H1 (cell line): Measurements from ENCODE around the gene GTF2IRD1. TPM values are rescaled to one million over a fixed set of nuclear protein-coding genes. Genes with fewer than 3 reads are reported as not detected.

ENCODE experiments used
- CBX8 ChIP-seq: fragments of 300-800, 300-1000 bp; sonication (generic); IDR thresholded peaks from 2 replicates; pipeline ENCODE4 v1.7.1; 2016; ENCODE audit warnings: low read depth, low read length, borderline replicate concordance
- CHD1 ChIP-seq: IDR thresholded peaks from 2 replicates; pipeline ENCODE4 v1.6.1; 2012; ENCODE audit warnings: low read depth, low read length, improper control_type of control experiment
- CTBP2 ChIP-seq: IDR thresholded peaks from 2 replicates; pipeline ENCODE4 v1.7.0; 2011; ENCODE audit warnings: borderline replicate concordance, mild to moderate bottlenecking, moderate library complexity, mixed read lengths, low read length; ENCODE audit not compliant: insufficient read depth, insufficient read length
- JUN ChIP-seq: IDR thresholded peaks from 2 replicates; pipeline ENCODE4 v1.6.1; 2011; ENCODE audit warnings: low read depth, mild to moderate bottlenecking, improper control_type of control experiment, low read length
- JUND ChIP-seq: IDR thresholded peaks from 2 replicates; pipeline ENCODE4 v1.6.1; 2011; ENCODE audit warnings: mild to moderate bottlenecking, improper control_type of control experiment, low read length
- POLR2A ChIP-seq, 2 experiments: IDR thresholded peaks; 1 replicate in 1 of 2; 2 replicates in 1 of 2; pipeline ENCODE4 v1.6.1; 2011; ENCODE audit warnings: low read depth in 2 of 2, low read length in 2 of 2, mild to moderate bottlenecking in 2 of 2; ENCODE audit errors: control extremely low read depth in 1 of 2
- RXRA ChIP-seq: IDR thresholded peaks from 2 replicates; pipeline ENCODE4 v1.6.1; 2011; ENCODE audit warnings: low read depth, mild to moderate bottlenecking, low read length, moderate library complexity; ENCODE audit not compliant: insufficient read depth
- TAF1 ChIP-seq: IDR thresholded peaks from 2 replicates; pipeline ENCODE4 v1.6.1; 2011; ENCODE audit warnings: mild to moderate bottlenecking, low read depth, low read length
- TBP ChIP-seq: IDR thresholded peaks from 2 replicates; pipeline ENCODE4 v1.6.1; 2011; ENCODE audit warnings: low read depth, low read length, improper control_type of control experiment
- polyA plus RNA-seq, 7 experiments: library from polyadenylated mRNA; depleted of rRNA in 3 of 7; stranded (reverse) in 5 of 7; unstranded in 2 of 7; fragments of >200 nt in 5 of 7; fragments of 200-250 nt in 2 of 7; gene quantifications; 1 replicate in 5 of 7; 2 replicates in 1 of 7; 4 replicates in 1 of 7; pipeline versions ENCODE4 v1.2.1 to v1.2.3, GENCODE V29; 2011 to 2013; ENCODE audit warnings: missing spikeins in 2 of 7, mixed read lengths in 2 of 7
- total RNA-seq: library from RNA; stranded (reverse); fragmentation: NEBNext Ultra II Directional; extraction: Animal tissue kit (Norgen Biotek cat#: 25700); gene quantifications from 2 replicates; pipeline ENCODE4 v1.2.1, GENCODE V29; 2021

GTF2IRD1 gene
- total and polyA plus RNA-seq, 2 of the 8 experiments (the other 6 are each of a cell fraction or from before 2014, with no cell fraction given), result 27.4 to 45.4 TPM

- TF ChIP-seq JUND (no peak), TBP (no peak), TAF1 (no peak), CHD1 (no peak), JUN (no peak), CBX8 (no peak), RXRA (no peak), POLR2A (IDR thresholded peaks at IDR 0.05; ENCODE audit: control extremely low read depth in 1 of 2, low read depth in 2 of 2, low read length in 2 of 2) (no peak), CTBP2 (no peak)
- TF ChIP-seq, all 59 proteins: peak for 0
Observed at GRCh38 chr7:74569501-74570075, 115.9 kb downstream of the GTF2IRD1 start (continued).
